NCI-H2171 treated with DMSO at 0.1 percent for 48 hours (cell line): ENCODE data around the gene MUSTN1.

Source experiments
- DNase-seq: peaks from one replicate; lab custom pipeline; 2025; lab: John Stamatoyannopoulos, UW

The MUSTN1 gene

GRCh38 chr3:52805270-52806039 is 29.4 kb downstream of the MUSTN1 start:
- DNase-seq: no peak

- DNase-seq: no peak
Observed at GRCh38 chr3:52801839-52802238, 33.0 kb downstream of the MUSTN1 start.

- no peak for DNase-seq
Observed at GRCh38 chr3:52800079-52800478, 34.7 kb downstream of the MUSTN1 start.

- no peak for DNase-seq
Observed at GRCh38 chr3:52798978-52799476, 35.8 kb downstream of the MUSTN1 start.

GRCh38 chr3:52798376-52798977 is 36.3 kb downstream of the MUSTN1 start:
- no peak for DNase-seq

GRCh38 chr3:52796411-52796810 is 38.4 kb downstream of the MUSTN1 start:
- DNase-seq: no peak

- DNase-seq: no peak
Observed at GRCh38 chr3:52795298-52795900, 39.4 kb downstream of the MUSTN1 start.

GRCh38 chr3:52794612-52795099 is 40.2 kb downstream of the MUSTN1 start, which contains the start of gene ITIH3:
ITIH3 (plus strand) TSS chr3:52794796; CDS start chr3:52794804, 8 bp downstream.
- DNase-seq: no peak

GRCh38 chr3:52793702-52794611 is 40.9 kb downstream of the MUSTN1 start:
- peak; percentile 6 for DNase-seq

GRCh38 chr3:52792961-52793695 is 41.7 kb downstream of the MUSTN1 start:
- peak; percentile 65 for DNase-seq

- DNase-seq: no peak
Observed at GRCh38 chr3:52792413-52792812, 42.4 kb downstream of the MUSTN1 start.

- DNase-seq: no peak
Observed at GRCh38 chr3:52791928-52792327, 42.9 kb downstream of the MUSTN1 start.

- DNase-seq: no peak
Observed at GRCh38 chr3:52791366-52791765, 43.5 kb downstream of the MUSTN1 start.

GRCh38 chr3:52790741-52791140 is 44.1 kb downstream of the MUSTN1 start:
- no peak for DNase-seq

- DNase-seq: no peak
Observed at GRCh38 chr3:52790337-52790736, 44.5 kb downstream of the MUSTN1 start.

GRCh38 chr3:52789746-52790040 is 45.1 kb downstream of the MUSTN1 start:
- no peak for DNase-seq

- DNase-seq: no peak
Observed at GRCh38 chr3:52788890-52789745, 45.7 kb downstream of the MUSTN1 start.

GRCh38 chr3:52787672-52788625 is 46.9 kb downstream of the MUSTN1 start:
- no peak for DNase-seq

- DNase-seq: no peak
Observed at GRCh38 chr3:52787246-52787645, 47.6 kb downstream of the MUSTN1 start.
